Sciatic nerve (tissue), 2 donors: ENCODE results near the gene CIRBP. TPM values are rescaled to one million over a fixed set of nuclear protein-coding genes. Genes with fewer than 3 reads are reported as not detected.

Experiments
- ATAC-seq: fragments of 200-7000 bp; cut with Tn5 transposase; one replicate; pipeline ENCODE4 v1.9.1; 2020; ENCODE audit warnings: mild to moderate bottlenecking, moderate library complexity
- DNase-seq: peaks from one replicate; pipeline ENCODE4 v3.0.0-alpha.2; 2020; ENCODE audit warnings: low spot score
- intact Hi-C: fragments of 100-400 bp; cut with DNase I; formaldehyde crosslinking; loops from one replicate; pipeline ENCODE4 v1.14.2; 2022
- total RNA-seq: library from RNA; stranded (reverse); fragmentation: NEBNext Ultra II Directional; extraction: Animal tissue kit (Norgen Biotek cat#: 25700); gene quantifications from one replicate; pipeline ENCODE4 v1.2.1, GENCODE V29; 2021
- donor health status: DM: no; HTN: no; CAD: no.
- donor health status: DM: no; HTN: no; CAD: no.

The CIRBP gene
- total RNA-seq, 1 donor from 2014 or later = 550 TPM

GRCh38 chr19:1229056-1229923 is 39.8 kb upstream of the CIRBP start:
- DNase-seq = no peak
- intact Hi-C loops = no loop called here
- no peak for ATAC-seq

- DNase-seq (no peak), ATAC-seq (no peak)
- intact Hi-C loops = no loop called here
These were observed 39.0 kb upstream of the CIRBP start for GRCh38 chr19:1229924-1230782.

GRCh38 chr19:1230783-1231489 is 38.2 kb upstream of the CIRBP start:
- intact Hi-C loops = no loop called here

GRCh38 chr19:1231729-1232637 is 37.1 kb upstream of the CIRBP start:
- intact Hi-C loops = no loop called here
- no peak for DNase-seq
- peak; percentile 3 for ATAC-seq

More at GRCh38 chr19:1230783-1231489, 38.2 kb upstream of the CIRBP start:
- no peak for ATAC-seq
- no peak for DNase-seq

- intact Hi-C loops = no loop called here
- DNase-seq (no peak), ATAC-seq (peak; percentile 35)
These were observed 36.5 kb upstream of the CIRBP start for GRCh38 chr19:1232652-1233072.

- intact Hi-C loops = no loop called here
- ATAC-seq (peak; percentile 2), DNase-seq (no peak)
These were observed 35.9 kb upstream of the CIRBP start for GRCh38 chr19:1233115-1233667.

- no peak for ATAC-seq
- intact Hi-C loops = no loop called here
- DNase-seq = no peak
These were observed 34.8 kb upstream of the CIRBP start for GRCh38 chr19:1234051-1234954.

GRCh38 chr19:1234955-1235380 is 34.2 kb upstream of the CIRBP start:
- DNase-seq (no peak), ATAC-seq (no peak)
- intact Hi-C loops = loop anchor here (5.0 kb wide), 1 partner anchor 298 kb away; no protein-coding TSS in a partner anchor

GRCh38 chr19:1235625-1236538 is 33.2 kb upstream of the CIRBP start:
- DNase-seq = no peak
- no peak for ATAC-seq
- intact Hi-C loops = loop anchor here (5.0 kb wide), 1 partner anchor 299 kb away; no protein-coding TSS in a partner anchor

GRCh38 chr19:1236576-1236975 is 32.6 kb upstream of the CIRBP start:
- ATAC-seq (no peak), DNase-seq (no peak)
- intact Hi-C loops = loop anchor here (5.0 kb wide), 1 partner anchor 299 kb away; no protein-coding TSS in a partner anchor

GRCh38 chr19:1237027-1237659 is 32.0 kb upstream of the CIRBP start:
- DNase-seq = peak; percentile 79
- intact Hi-C loops = loop anchor here (5.0 kb wide), 1 partner anchor 300 kb away; no protein-coding TSS in a partner anchor
- no peak for ATAC-seq

GRCh38 chr19:1237754-1238368 is 31.3 kb upstream of the CIRBP start, which contains the start of gene CBARP:
CBARP (minus strand) TSS chr19:1238005; CDS start chr19:1236100, 1,905 bp downstream.
- no peak for ATAC-seq
- intact Hi-C loops = loop anchor here (5.0 kb wide), 1 partner anchor 301 kb away; no protein-coding TSS in a partner anchor
- DNase-seq = peak; percentile 78

- ATAC-seq (no peak), DNase-seq (no peak)
- intact Hi-C loops = loop anchor here (5.0 kb wide), 1 partner anchor 301 kb away; no protein-coding TSS in a partner anchor
These were observed 30.5 kb upstream of the CIRBP start for GRCh38 chr19:1238369-1239303.
